ENCODE measurements around the gene VPS13C. TPM values are rescaled to one million over a fixed set of nuclear protein-coding genes. Genes with fewer than 3 reads are reported as not detected.

VPS13C gene
- total RNA-seq (2021) = 20.9 to 23.5 TPM (median 21.6 TPM) in 3 replicates
- percentile 70 among the genes with signal in this experiment for Bru-seq, nascent RNA
- long read RNA-seq, experiment 1, full-length matches to known transcripts = 9 of 48 reads
- long read RNA-seq, experiment 1, partial matches to known transcripts = 27 of 48 reads
- long read RNA-seq, experiment 1, other reads (novel, unspliced or antisense) = 12 of 48 reads
- long read RNA-seq, experiment 2, partial matches to known transcripts = 3 of 15 reads
- long read RNA-seq, experiment 2, other reads (novel, unspliced or antisense) = 11 of 15 reads
- long read RNA-seq, experiment 3, partial matches to known transcripts = 0 of 1 reads
- long read RNA-seq, experiment 3, other reads (novel, unspliced or antisense) = 1 of 1 reads

DNA sequence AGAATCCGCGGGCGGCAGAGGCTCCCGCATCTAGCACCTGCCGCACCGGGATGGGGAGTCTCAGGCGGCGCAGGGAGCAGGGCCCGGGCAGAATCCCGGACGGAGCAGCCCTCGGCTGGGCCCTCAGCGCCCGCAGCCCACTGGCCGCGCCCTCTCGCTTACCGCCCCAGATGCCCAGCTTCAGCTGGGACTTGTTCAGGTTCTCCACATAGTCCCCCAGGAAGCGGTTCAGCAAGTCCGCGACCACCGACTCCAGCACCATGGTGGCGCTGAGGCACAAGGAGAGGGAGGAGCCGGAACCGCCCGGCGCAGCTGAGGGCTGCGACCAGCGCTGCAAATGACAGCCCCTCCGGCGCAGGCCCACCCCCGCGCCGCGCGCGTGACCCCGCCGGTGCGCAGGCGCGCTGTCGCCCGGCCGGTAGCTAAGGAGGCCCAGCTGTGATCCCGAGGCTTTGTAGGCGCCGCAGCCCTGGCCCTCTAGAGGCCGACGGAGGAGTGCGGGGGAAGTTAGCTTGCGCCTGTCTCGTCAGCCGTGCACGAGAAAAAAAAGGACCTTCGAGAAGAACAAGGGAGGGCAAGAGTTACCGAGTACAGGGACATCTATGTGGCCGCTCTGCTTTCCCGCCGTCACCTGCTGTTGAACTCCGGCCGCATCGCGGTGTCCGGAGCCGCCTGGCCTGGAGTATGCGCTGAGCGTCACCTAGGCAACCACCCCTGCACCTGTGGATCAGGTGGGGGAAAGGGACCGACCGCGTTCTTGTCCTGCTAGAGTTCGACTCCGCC lies at the start of gene VPS13C:
Gene VPS13C (minus strand): TSS at position 335 of the 783 bp plus-strand sequence. CDS start 73 bp downstream, at position 262.
- Mint-ChIP-seq H3K27ac (peak within 1 kb of the TSS; percentile 74), H3K36me3 (no peaks in the 10 kb centered on the region), H3K4me1 (peaks cover 10% of the 10 kb centered on the region), H3K9me3 (no peaks in the 10 kb centered on the region), H3K4me3 (peak within 1 kb of the TSS; percentile 89), H3K27me3 (ENCODE audit: low read depth) (peaks cover 41% of the 10 kb centered on the region)
- ATAC-seq (peak; percentile 88), DNase-seq (ENCODE audit: low spot score) (peak; percentile 89)
- ChIA-PET POLR2A (no interaction called here), CTCF (interaction anchor here (0.9 to 3.1 kb wide), 15 partner anchors 9 to 293 kb away, joined by 3 to 9 read pairs (median 4); partner anchors contain the start of gene C2CD4B)
- TF ChIP-seq ARID4B (CRISPR knock-in tag; IDR thresholded peaks at IDR 0.05; ENCODE audit: borderline replicate concordance) (peak; percentile 59; the same call in 1 of the 2 replicates), SOX15 (CRISPR knock-in tag; IDR thresholded peaks at IDR 0.05) (no peak), GTF2I (CRISPR knock-in tag; conservative IDR thresholded peaks at IDR 0.05) (no peak), ATF2 (CRISPR knock-in tag; IDR thresholded peaks at IDR 0.05; ENCODE audit: borderline replicate concordance, low read depth) (no peak), CREM (CRISPR knock-in tag; IDR thresholded peaks at IDR 0.05) (no peak), AFF4 (CRISPR knock-in tag; IDR thresholded peaks at IDR 0.05; ENCODE audit: borderline replicate concordance) (no peak), TEAD4 (CRISPR knock-in tag; IDR thresholded peaks at IDR 0.05) (no peak), ZNF138 (CRISPR knock-in tag; conservative IDR thresholded peaks at IDR 0.05) (no peak; the same call in 1 of the 2 replicates), NFATC4 (CRISPR knock-in tag; IDR thresholded peaks at IDR 0.05) (no peak), RORB (CRISPR knock-in tag; IDR thresholded peaks at IDR 0.05) (no peak)
- TF ChIP-seq, protein P1, sequence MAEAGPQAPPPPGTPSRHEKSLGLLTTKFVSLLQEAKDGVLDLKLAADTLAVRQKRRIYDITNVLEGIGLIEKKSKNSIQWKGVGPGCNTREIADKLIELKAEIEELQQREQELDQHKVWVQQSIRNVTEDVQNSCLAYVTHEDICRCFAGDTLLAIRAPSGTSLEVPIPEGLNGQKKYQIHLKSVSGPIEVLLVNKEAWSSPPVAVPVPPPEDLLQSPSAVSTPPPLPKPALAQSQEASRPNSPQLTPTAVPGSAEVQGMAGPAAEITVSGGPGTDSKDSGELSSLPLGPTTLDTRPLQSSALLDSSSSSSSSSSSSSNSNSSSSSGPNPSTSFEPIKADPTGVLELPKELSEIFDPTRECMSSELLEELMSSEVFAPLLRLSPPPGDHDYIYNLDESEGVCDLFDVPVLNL (CRISPR knock-in tag; IDR thresholded peaks at IDR 0.05; ENCODE audit: borderline replicate concordance, low read depth) = no peak
- TF ChIP-seq, protein P2, sequence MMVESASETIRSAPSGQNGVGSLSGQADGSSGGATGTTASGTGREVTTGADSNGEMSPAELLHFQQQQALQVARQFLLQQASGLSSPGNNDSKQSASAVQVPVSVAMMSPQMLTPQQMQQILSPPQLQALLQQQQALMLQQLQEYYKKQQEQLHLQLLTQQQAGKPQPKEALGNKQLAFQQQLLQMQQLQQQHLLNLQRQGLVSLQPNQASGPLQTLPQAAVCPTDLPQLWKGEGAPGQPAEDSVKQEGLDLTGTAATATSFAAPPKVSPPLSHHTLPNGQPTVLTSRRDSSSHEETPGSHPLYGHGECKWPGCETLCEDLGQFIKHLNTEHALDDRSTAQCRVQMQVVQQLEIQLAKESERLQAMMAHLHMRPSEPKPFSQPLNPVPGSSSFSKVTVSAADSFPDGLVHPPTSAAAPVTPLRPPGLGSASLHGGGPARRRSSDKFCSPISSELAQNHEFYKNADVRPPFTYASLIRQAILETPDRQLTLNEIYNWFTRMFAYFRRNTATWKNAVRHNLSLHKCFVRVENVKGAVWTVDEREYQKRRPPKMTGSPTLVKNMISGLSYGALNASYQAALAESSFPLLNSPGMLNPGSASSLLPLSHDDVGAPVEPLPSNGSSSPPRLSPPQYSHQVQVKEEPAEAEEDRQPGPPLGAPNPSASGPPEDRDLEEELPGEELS (CRISPR knock-in tag; IDR thresholded peaks at IDR 0.05) = no peak
- TF ChIP-seq, protein P3, sequence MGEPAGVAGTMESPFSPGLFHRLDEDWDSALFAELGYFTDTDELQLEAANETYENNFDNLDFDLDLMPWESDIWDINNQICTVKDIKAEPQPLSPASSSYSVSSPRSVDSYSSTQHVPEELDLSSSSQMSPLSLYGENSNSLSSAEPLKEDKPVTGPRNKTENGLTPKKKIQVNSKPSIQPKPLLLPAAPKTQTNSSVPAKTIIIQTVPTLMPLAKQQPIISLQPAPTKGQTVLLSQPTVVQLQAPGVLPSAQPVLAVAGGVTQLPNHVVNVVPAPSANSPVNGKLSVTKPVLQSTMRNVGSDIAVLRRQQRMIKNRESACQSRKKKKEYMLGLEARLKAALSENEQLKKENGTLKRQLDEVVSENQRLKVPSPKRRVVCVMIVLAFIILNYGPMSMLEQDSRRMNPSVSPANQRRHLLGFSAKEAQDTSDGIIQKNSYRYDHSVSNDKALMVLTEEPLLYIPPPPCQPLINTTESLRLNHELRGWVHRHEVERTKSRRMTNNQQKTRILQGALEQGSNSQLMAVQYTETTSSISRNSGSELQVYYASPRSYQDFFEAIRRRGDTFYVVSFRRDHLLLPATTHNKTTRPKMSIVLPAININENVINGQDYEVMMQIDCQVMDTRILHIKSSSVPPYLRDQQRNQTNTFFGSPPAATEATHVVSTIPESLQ (CRISPR knock-in tag; IDR thresholded peaks at IDR 0.05) = no peak
- TF ChIP-seq, protein P4, sequence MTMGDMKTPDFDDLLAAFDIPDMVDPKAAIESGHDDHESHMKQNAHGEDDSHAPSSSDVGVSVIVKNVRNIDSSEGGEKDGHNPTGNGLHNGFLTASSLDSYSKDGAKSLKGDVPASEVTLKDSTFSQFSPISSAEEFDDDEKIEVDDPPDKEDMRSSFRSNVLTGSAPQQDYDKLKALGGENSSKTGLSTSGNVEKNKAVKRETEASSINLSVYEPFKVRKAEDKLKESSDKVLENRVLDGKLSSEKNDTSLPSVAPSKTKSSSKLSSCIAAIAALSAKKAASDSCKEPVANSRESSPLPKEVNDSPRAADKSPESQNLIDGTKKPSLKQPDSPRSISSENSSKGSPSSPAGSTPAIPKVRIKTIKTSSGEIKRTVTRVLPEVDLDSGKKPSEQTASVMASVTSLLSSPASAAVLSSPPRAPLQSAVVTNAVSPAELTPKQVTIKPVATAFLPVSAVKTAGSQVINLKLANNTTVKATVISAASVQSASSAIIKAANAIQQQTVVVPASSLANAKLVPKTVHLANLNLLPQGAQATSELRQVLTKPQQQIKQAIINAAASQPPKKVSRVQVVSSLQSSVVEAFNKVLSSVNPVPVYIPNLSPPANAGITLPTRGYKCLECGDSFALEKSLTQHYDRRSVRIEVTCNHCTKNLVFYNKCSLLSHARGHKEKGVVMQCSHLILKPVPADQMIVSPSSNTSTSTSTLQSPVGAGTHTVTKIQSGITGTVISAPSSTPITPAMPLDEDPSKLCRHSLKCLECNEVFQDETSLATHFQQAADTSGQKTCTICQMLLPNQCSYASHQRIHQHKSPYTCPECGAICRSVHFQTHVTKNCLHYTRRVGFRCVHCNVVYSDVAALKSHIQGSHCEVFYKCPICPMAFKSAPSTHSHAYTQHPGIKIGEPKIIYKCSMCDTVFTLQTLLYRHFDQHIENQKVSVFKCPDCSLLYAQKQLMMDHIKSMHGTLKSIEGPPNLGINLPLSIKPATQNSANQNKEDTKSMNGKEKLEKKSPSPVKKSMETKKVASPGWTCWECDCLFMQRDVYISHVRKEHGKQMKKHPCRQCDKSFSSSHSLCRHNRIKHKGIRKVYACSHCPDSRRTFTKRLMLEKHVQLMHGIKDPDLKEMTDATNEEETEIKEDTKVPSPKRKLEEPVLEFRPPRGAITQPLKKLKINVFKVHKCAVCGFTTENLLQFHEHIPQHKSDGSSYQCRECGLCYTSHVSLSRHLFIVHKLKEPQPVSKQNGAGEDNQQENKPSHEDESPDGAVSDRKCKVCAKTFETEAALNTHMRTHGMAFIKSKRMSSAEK (CRISPR knock-in tag; IDR thresholded peaks at IDR 0.05; ENCODE audit: borderline replicate concordance) = no peak

Data from WTC11 (cell line).